Measurements from ENCODE around the gene KIAA0753. TPM values are rescaled to one million over a fixed set of nuclear protein-coding genes. Genes with fewer than 3 reads are reported as not detected.

KIAA0753 gene
- total RNA-seq, 1 donor from 2014 or later: 24.7 TPM

GRCh38 chr17:6567528-6568183 is 72.9 kb downstream of the KIAA0753 start:
- Mint-ChIP-seq H3K27me3 (peaks cover 13% of the 10 kb centered on the region), H3K4me3 (no peak overlapping the region), H3K27ac (no peak overlapping the region), H3K4me1 (no peaks in the 10 kb centered on the region), H3K36me3 (ENCODE audit: low read depth) (no peaks in the 10 kb centered on the region), H3K9me3 (no peaks in the 10 kb centered on the region)
- intact Hi-C loops (cut with micrococcal nuclease): no loop called here
- CTCF ChIA-PET: no interaction called here
- TF ChIP-seq, protein P1, sequence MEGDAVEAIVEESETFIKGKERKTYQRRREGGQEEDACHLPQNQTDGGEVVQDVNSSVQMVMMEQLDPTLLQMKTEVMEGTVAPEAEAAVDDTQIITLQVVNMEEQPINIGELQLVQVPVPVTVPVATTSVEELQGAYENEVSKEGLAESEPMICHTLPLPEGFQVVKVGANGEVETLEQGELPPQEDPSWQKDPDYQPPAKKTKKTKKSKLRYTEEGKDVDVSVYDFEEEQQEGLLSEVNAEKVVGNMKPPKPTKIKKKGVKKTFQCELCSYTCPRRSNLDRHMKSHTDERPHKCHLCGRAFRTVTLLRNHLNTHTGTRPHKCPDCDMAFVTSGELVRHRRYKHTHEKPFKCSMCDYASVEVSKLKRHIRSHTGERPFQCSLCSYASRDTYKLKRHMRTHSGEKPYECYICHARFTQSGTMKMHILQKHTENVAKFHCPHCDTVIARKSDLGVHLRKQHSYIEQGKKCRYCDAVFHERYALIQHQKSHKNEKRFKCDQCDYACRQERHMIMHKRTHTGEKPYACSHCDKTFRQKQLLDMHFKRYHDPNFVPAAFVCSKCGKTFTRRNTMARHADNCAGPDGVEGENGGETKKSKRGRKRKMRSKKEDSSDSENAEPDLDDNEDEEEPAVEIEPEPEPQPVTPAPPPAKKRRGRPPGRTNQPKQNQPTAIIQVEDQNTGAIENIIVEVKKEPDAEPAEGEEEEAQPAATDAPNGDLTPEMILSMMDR (IDR thresholded peaks at IDR 0.05): no peak
- DNase-seq (no peak), ATAC-seq (ENCODE audit: low read depth) (no peak)
- POLR2A ChIA-PET: no interaction called here

- no peaks in the 10 kb centered on the region for H3K36me3 Mint-ChIP-seq (ENCODE audit: low read depth)
- peaks cover 43% of the 10 kb centered on the region for H3K27me3 Mint-ChIP-seq
- no peak overlapping the region for H3K27ac Mint-ChIP-seq
- ChIA-PET POLR2A (no interaction called here), CTCF (no interaction called here)
- no peak overlapping the region for H3K4me3 Mint-ChIP-seq
- peaks cover 7% of the 10 kb centered on the region for H3K4me1 Mint-ChIP-seq
- intact Hi-C loops (cut with micrococcal nuclease): no loop called here
- no peaks in the 10 kb centered on the region for H3K9me3 Mint-ChIP-seq
- ATAC-seq (ENCODE audit: low read depth) (no peak), DNase-seq (no peak)
- TF ChIP-seq, protein P1 (IDR thresholded peaks at IDR 0.05): no peak
These were observed 79.1 kb downstream of the KIAA0753 start for GRCh38 chr17:6561446-6561845.

DNA sequence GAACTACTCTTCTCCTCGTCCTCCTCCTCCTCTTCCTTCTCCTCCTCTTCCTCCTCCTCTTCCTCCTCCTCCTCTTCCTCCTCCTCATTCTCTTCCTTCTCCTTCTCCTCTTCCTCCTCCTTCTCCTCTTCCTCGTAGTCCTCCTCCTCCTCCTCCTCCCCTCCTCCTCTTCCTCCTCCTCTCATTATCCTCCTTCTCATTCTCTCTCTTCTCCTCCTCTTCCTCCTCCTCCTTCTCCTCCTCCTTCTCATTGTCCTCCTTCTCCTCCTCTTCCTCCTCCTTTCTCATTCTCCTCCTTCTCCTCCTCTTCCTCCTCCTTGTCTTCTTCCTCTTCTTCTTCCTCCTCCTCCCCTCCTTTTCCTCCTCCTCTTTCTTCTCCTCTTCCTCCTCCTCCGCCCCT is 80.0 kb downstream of the KIAA0753 start:
- intact Hi-C loops (cut with micrococcal nuclease): no loop called here
- Mint-ChIP-seq H3K9me3 (no peaks in the 10 kb centered on the region), H3K27ac (no peak overlapping the region), H3K4me3 (no peak overlapping the region), H3K27me3 (peaks cover 43% of the 10 kb centered on the region), H3K36me3 (ENCODE audit: low read depth) (no peaks in the 10 kb centered on the region), H3K4me1 (peaks cover 7% of the 10 kb centered on the region)
- POLR2A ChIA-PET: no interaction called here
- DNase-seq: no peak
- CTCF ChIA-PET: no interaction called here
- ATAC-seq (ENCODE audit: low read depth): no peak
- TF ChIP-seq, protein P1 (IDR thresholded peaks at IDR 0.05): no peak

- TF ChIP-seq, protein P1 (IDR thresholded peaks at IDR 0.05): no peak
- ATAC-seq (ENCODE audit: low read depth) (no peak), DNase-seq (no peak)
- intact Hi-C loops (cut with micrococcal nuclease): no loop called here
- H3K36me3 Mint-ChIP-seq (ENCODE audit: low read depth): no peaks in the 10 kb centered on the region
- H3K4me1 Mint-ChIP-seq: peaks cover 13% of the 10 kb centered on the region
- POLR2A ChIA-PET: no interaction called here
- CTCF ChIA-PET: no interaction called here
- peaks cover 49% of the 10 kb centered on the region for H3K27me3 Mint-ChIP-seq
- no peak overlapping the region for H3K4me3 Mint-ChIP-seq
- no peak overlapping the region for H3K27ac Mint-ChIP-seq
- no peaks in the 10 kb centered on the region for H3K9me3 Mint-ChIP-seq
These were observed 80.7 kb downstream of the KIAA0753 start for GRCh38 chr17:6559753-6560215.

- Mint-ChIP-seq H3K27me3 (peaks cover 55% of the 10 kb centered on the region), H3K4me3 (no peak overlapping the region), H3K27ac (no peak overlapping the region), H3K9me3 (no peaks in the 10 kb centered on the region), H3K36me3 (ENCODE audit: low read depth) (no peaks in the 10 kb centered on the region), H3K4me1 (peaks cover 16% of the 10 kb centered on the region)
- CTCF ChIA-PET: no interaction called here
- no peak for DNase-seq
- intact Hi-C loops (cut with micrococcal nuclease): no loop called here
- TF ChIP-seq, protein P1 (IDR thresholded peaks at IDR 0.05): no peak
- no peak for ATAC-seq (ENCODE audit: low read depth)
- POLR2A ChIA-PET: no interaction called here
These were observed 81.4 kb downstream of the KIAA0753 start for GRCh38 chr17:6558932-6559752.

Data from activated B cell treated with CpG ODN at 0.5 μM for 24 hours (primary cell).